ENCODE measurements around the gene VASP.
A peak's percentile ranks its signal among the peaks of the same experiment; 100 is the strongest.
"Not testable (repeated sequence)": the region's sequence is repeated elsewhere in the genome, so short reads cannot be mapped to it uniquely, and the experiment has no call there.

VASP gene

GRCh38 chr19:45499196-45500180 is 7.8 kb upstream of the VASP start:
- no peak for DNase-seq

- no peak for DNase-seq
Observed at GRCh38 chr19:45500918-45501729, 6.2 kb upstream of the VASP start.

GRCh38 chr19:45501730-45502014 is 5.6 kb upstream of the VASP start:
- DNase-seq, result no peak

- no peak for DNase-seq
Observed at GRCh38 chr19:45502111-45502510, 5.2 kb upstream of the VASP start.

- no peak for DNase-seq
Observed at GRCh38 chr19:45503909-45504308, 3.4 kb upstream of the VASP start.

GRCh38 chr19:45505151-45505995 is 1.9 kb upstream of the VASP start:
- no peak for DNase-seq

- no peak for DNase-seq
Observed at GRCh38 chr19:45505996-45506245, 1.4 kb upstream of the VASP start.

GRCh38 chr19:45506246-45506988 is 862 bp upstream of the VASP start:
- DNase-seq, result peak; percentile 73

- no peak for DNase-seq
Observed at GRCh38 chr19:45507872-45508416, 665 bp downstream of the VASP start.

- DNase-seq, result no peak
Observed at GRCh38 chr19:45508417-45508860, 1.2 kb downstream of the VASP start.

GRCh38 chr19:45508861-45509691 is 1.8 kb downstream of the VASP start:
- DNase-seq, result no peak

GRCh38 chr19:45509692-45510015 is 2.4 kb downstream of the VASP start:
- no peak for DNase-seq

- not testable (repeated sequence) for DNase-seq
Observed at GRCh38 chr19:45510352-45510751, 3.1 kb downstream of the VASP start.

- DNase-seq, result no peak
Observed at GRCh38 chr19:45511074-45511473, 3.8 kb downstream of the VASP start.

GRCh38 chr19:45512881-45513483 is 5.7 kb downstream of the VASP start:
- DNase-seq, result no peak

GRCh38 chr19:45514376-45515051 is 7.2 kb downstream of the VASP start:
- DNase-seq, result no peak

GRCh38 chr19:45515081-45515624 is 7.9 kb downstream of the VASP start:
- no peak for DNase-seq

GRCh38 chr19:45515807-45516401 is 8.6 kb downstream of the VASP start:
- no peak for DNase-seq

- no peak for DNase-seq
Observed at GRCh38 chr19:45517238-45517637, 10.0 kb downstream of the VASP start.
